Endothelial cell of umbilical vein (primary cell): ENCODE measurements around the gene FBXO22.

ENCODE experiments used
- CTCF ChIP-seq, 2 donors: IDR thresholded peaks; 1 replicate in 1 of 2; 2 replicates in 1 of 2; pipeline ENCODE4 v1.5.1; 2011; ENCODE audit warnings: low read length in 2 of 2, mild to moderate bottlenecking in 2 of 2, moderate library complexity in 2 of 2, control low read depth in 1 of 2, inconsistent platforms in 1 of 2, low read depth in 1 of 2; ENCODE audit not compliant: insufficient read depth in 1 of 2; ENCODE audit errors: extremely low read depth in 1 of 2
- EZH2 ChIP-seq: IDR thresholded peaks from 2 replicates; pipeline ENCODE4 v1.6.1; 2012; ENCODE audit warnings: borderline replicate concordance, low read depth, mild to moderate bottlenecking, moderate library complexity, low read length, inconsistent platforms; ENCODE audit not compliant: severe bottlenecking
- GATA2 ChIP-seq: IDR thresholded peaks from 2 replicates; pipeline ENCODE4 v1.7.0; 2011; ENCODE audit warnings: low read depth, mild to moderate bottlenecking, moderate library complexity, mixed read lengths, low read length; ENCODE audit not compliant: insufficient read length, insufficient read depth
- JUN ChIP-seq: IDR thresholded peaks from 2 replicates; pipeline ENCODE4 v1.6.1; 2011; ENCODE audit warnings: borderline replicate concordance, low read depth; ENCODE audit not compliant: insufficient read length, insufficient read depth
- MAX ChIP-seq: IDR thresholded peaks from 2 replicates; pipeline ENCODE4 v1.6.1; 2011; ENCODE audit not compliant: insufficient read depth, insufficient read length
- POLR2A ChIP-seq: IDR thresholded peaks from 2 replicates; pipeline ENCODE4 v1.6.1; 2012; ENCODE audit warnings: low read depth, mild to moderate bottlenecking, control low read depth, low read length
- POLR2AphosphoS5 ChIP-seq: IDR thresholded peaks from 2 replicates; pipeline ENCODE4 v1.6.1; 2012; ENCODE audit warnings: low read depth, mild to moderate bottlenecking, control low read depth, low read length, moderate library complexity; ENCODE audit not compliant: insufficient read depth

- TF ChIP-seq JUN = no peak
- no peak for TF ChIP-seq CTCF (IDR thresholded peaks at IDR 0.05; ENCODE audit: extremely low read depth in 1 of 2, insufficient read depth in 1 of 2, low read depth in 1 of 2, low read length in 2 of 2)
- TF ChIP-seq POLR2A = no peak
- TF ChIP-seq MAX = no peak
- no peak for TF ChIP-seq GATA2
- no peak for TF ChIP-seq POLR2AphosphoS5
- TF ChIP-seq EZH2 = no peak
Measured at GRCh38 chr15:75928680-75929608, 25.3 kb downstream of the FBXO22 start.
